HG02970 (cell line): ENCODE measurements around the gene ATG9A.
"Not testable (repeated sequence)": the region's sequence is repeated elsewhere in the genome, so short reads cannot be mapped to it uniquely, and the experiment has no call there.

Experiments
- ATAC-seq: cut with Tn5 transposase; IDR thresholded peaks from one replicate; pipeline ENCODE4 v1.9.1; 2021; ENCODE audit warnings: mild to moderate bottlenecking, moderate library complexity, moderate number of reproducible peaks; ENCODE audit not compliant: unreplicated experiment, low FRiP score

ATG9A gene

GRCh38 chr2:219207134-219207883, 22.1 kb downstream of the ATG9A start:
- no peak for ATAC-seq

- ATAC-seq: peak; percentile 90
Observed at GRCh38 chr2:219206328-219207133, 22.9 kb downstream of the ATG9A start, which contains the start of gene ZFAND2B. ZFAND2B (plus strand) TSS chr2:219206782; CDS start chr2:219206988, 206 bp downstream.

GRCh38 chr2:219205981-219206327, 23.5 kb downstream of the ATG9A start:
- ATAC-seq: no peak

GRCh38 chr2:219205165-219205538, 24.3 kb downstream of the ATG9A start:
- no peak for ATAC-seq

GRCh38 chr2:219204425-219205164, 24.8 kb downstream of the ATG9A start:
- no peak for ATAC-seq

GRCh38 chr2:219201331-219201730, 28.1 kb downstream of the ATG9A start:
- not testable (repeated sequence) for ATAC-seq

GRCh38 chr2:219200502-219201326, 28.7 kb downstream of the ATG9A start:
- ATAC-seq: not testable (repeated sequence)

GRCh38 chr2:219199470-219200211, 29.8 kb downstream of the ATG9A start:
- ATAC-seq: no peak

GRCh38 chr2:219198974-219199373, 30.5 kb downstream of the ATG9A start:
- ATAC-seq: no peak

GRCh38 chr2:219197388-219197787, 32.0 kb downstream of the ATG9A start:
- ATAC-seq: no peak

- no peak for ATAC-seq
Observed at GRCh38 chr2:219186754-219187456, 42.5 kb downstream of the ATG9A start.

GRCh38 chr2:219184121-219184520, 45.3 kb downstream of the ATG9A start:
- no peak for ATAC-seq

- no peak for ATAC-seq
Observed at GRCh38 chr2:219183151-219183772, 46.2 kb downstream of the ATG9A start.

- no peak for ATAC-seq
Observed at GRCh38 chr2:219182331-219183150, 46.9 kb downstream of the ATG9A start.

GRCh38 chr2:219181531-219181930, 47.9 kb downstream of the ATG9A start:
- no peak for ATAC-seq

GRCh38 chr2:219180961-219181360, 48.5 kb downstream of the ATG9A start:
- no peak for ATAC-seq

- ATAC-seq: no peak
Observed at GRCh38 chr2:219179601-219180465, 49.6 kb downstream of the ATG9A start.
